Stimulated activated naive CD8-positive, alpha-beta T cell treated with anti-CD3 and anti-CD28 coated beads, Interleukin-15, Interleukin-2, amounts not matched to agents 100 U/mL and 50 U/mL, for 24 hours (primary cell): Measurements from ENCODE around the gene CCL27.

ENCODE experiments used
- ATAC-seq: fragments of 150-1000 bp; cut with Tn5 transposase; one replicate; pipeline ENCODE4 v1.10.0; 2021
- DNase-seq: peaks from one replicate; pipeline ENCODE4 v3.0.0; 2021

CCL27 gene, protein sequence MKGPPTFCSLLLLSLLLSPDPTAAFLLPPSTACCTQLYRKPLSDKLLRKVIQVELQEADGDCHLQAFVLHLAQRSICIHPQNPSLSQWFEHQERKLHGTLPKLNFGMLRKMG

GRCh38 chr9:34662526-34663302 lies at the start of gene CCL27:
CCL27 (minus strand) TSS chr9:34662657; CDS start chr9:34662633, 24 bp downstream.
- no peak for ATAC-seq

GRCh38 chr9:34712140-34712539 lies 49.7 kb upstream of the CCL27 start:
- ATAC-seq (no peak), DNase-seq (no peak)

More at GRCh38 chr9:34662526-34663302, at the start of gene CCL27:
- no peak for DNase-seq

- ATAC-seq (no peak), DNase-seq (no peak)
Observed at GRCh38 chr9:34710023-34710422, 47.6 kb upstream of the CCL27 start, which contains the start of gene CCL21. CCL21 (minus strand) TSS chr9:34710136; CDS start chr9:34710066, 70 bp downstream.

GRCh38 chr9:34709196-34709978 lies 46.9 kb upstream of the CCL27 start:
- ATAC-seq (peak; percentile 32), DNase-seq (no peak)

- DNase-seq (no peak), ATAC-seq (no peak)
Observed at GRCh38 chr9:34707130-34707529, 44.7 kb upstream of the CCL27 start.

DNA sequence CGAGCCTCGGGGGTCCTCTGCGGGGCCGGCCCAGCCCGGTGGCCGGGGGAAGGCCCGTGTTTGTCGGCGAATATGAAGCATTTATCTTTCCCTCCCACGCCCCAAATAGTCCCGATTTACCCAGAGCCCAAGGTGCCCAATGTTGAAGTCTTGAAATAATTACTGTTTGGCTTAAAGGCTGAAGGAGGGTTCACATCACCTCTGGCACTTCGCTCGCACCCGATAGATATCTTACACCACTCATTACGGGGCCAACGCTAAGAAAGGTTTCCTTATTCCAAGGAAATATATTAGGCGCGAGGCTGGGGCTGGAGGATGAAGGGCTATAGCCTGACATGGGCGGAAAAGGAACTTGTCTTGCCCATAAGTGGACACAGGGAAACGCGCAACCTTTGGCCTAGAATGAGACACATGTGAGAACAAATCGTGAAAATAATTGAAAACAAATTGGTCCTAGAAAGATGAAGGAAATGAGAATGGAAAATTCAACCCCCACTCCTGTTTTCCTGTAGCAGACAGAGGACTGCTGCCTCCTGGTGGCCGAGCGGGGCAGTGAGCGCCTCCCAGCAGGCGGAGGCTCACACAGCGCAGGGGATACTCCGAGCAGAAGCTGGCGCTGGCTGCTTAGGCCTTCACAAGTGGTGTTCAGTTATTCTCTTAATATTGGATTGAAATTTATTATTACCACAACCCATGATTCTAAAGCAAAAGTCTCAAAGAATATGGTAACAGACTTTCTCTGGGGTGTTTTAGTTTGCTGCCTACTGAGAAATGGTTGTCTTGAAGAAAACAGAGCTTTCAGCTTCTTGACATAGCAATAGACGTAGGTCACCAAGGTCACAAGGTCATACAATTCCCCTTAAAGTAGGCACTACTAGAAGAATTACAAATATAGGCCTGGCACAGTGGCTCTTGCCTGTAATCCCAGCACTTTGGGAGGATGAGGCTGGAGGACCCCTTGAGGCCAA lies 39.6 kb upstream of the CCL27 start:
- peak; percentile 80 for ATAC-seq
- peak; percentile 92 for DNase-seq

DNA sequence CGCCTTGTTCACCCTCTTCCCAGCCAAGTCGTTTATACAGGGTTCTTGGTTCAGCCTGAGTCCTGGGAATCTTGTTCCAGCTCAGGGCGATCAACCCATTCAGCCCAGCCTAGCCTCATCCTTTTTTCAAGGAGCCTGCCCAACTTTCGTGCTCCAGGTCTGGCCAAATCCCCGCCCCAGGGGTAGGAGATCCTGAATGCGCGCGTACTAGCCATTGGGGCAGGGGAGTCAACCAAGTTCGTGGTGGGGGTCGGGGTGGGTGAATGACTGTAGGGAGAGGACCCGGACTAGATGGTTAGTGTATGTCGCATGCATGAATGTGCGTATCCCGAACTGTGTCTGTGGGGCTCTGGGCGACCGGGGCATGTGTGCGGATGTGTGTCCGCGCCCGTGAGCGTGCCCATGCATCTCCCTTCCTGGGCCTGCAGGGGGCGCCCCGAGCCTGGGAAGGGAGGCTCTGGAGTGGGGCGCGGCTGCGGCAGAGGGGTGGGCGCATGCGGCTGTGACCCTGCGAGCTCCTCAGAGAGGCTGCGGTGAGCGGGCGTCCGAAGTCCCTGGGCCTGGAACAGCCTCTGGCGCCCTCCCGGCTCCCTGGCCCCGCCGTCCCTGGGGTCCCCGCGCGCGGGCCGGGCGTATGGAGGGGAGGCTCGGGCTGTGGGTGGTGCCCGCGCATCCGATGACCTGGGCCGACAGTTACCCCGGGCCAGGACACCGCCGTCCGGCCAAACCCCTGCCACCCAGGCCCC lies 38.7 kb upstream of the CCL27 start:
- ATAC-seq (peak; percentile 90), DNase-seq (peak; percentile 89)

- ATAC-seq (no peak), DNase-seq (no peak)
Observed at GRCh38 chr9:34694811-34695210, 32.4 kb upstream of the CCL27 start.

GRCh38 chr9:34693560-34693959 lies 31.1 kb upstream of the CCL27 start:
- DNase-seq = no peak
- ATAC-seq = no peak

DNA sequence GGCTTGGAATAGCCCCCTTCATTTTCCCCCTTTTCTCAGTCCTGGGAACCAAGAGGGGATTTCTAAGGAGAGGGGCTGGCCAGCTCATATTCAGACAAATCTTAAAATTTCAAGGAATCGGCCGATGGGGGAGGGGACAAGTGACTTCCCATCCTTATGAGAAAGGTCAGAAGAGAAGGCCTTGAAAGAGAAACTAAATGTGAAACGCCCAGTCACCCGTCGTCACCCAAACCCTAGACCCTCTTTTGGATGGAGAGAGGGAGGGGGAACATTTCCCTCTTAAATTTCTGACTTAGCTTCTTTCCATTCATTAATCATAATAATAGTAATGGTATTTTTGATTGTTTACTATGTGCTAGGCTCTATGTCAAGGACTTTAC lies 29.5 kb upstream of the CCL27 start:
- ATAC-seq = no peak
- DNase-seq = no peak

- ATAC-seq (no peak), DNase-seq (no peak)
Observed at GRCh38 chr9:34690983-34691935, 28.8 kb upstream of the CCL27 start, which contains the start of gene CCL19. CCL19 (minus strand) TSS chr9:34691276; CDS start chr9:34691139, 137 bp downstream.

GRCh38 chr9:34689512-34689911 lies 27.1 kb upstream of the CCL27 start:
- no peak for ATAC-seq
- no peak for DNase-seq

- ATAC-seq (no peak), DNase-seq (no peak)
Observed at GRCh38 chr9:34689116-34689470, 26.6 kb upstream of the CCL27 start.

GRCh38 chr9:34688329-34689115 lies 26.1 kb upstream of the CCL27 start:
- DNase-seq (no peak), ATAC-seq (no peak)

DNA sequence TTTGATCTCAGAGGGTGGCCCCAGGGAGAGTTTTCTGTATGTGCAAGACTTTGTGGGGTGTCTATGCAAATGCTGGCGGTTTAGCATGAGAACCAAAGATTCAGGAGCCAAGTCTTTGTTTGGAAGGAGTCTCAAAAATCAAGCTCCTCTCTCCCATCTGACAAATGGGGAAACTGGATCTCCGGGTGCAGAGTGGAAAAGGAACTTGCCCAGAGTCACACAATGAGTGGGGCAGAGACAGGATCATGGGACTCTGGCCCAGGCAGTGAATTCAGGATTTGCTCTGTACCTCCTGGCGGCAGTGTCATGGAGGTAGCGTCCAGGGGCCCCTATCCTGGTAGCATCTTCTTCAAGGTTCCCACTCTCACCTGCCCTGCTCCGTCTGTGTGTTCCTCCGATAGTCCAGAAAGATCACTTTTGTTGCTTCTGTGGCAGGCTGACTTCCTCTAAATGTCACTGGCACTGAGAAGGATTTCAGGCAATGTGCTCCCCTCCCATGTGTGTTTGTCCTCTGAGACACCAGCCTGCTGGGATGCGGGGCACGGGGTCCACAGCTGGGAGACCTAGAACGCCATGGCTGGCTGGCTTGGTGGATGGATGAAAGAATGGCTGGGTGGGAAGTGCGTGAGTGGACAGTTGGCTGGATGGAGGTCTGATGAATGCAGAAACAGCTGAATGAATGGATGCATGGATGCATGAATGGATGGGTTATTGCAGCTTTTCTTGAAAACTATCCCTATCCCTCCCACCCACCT lies 25.0 kb upstream of the CCL27 start:
- ATAC-seq (no peak), DNase-seq (no peak)

DNA sequence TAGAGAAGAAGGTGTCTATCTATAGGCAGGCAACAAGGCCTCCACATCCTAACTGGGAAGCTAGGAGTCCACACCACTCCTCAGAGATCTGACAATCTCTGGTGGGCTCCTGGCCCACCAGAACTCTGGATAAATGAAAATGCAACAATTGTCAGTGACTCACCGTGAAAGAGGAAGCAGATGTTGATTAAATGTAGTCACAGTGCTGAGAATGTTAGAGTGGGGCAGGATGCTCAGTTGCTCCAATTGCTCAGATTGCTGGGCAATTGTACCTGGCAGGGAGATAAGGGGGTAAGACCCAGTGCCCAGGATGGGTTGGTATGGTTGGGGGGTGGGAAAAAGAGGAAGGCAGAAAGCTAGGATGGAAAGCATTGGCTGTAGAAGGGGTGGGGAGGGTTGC lies 24.3 kb upstream of the CCL27 start:
- no peak for ATAC-seq
- DNase-seq = no peak

GRCh38 chr9:34686231-34686630 lies 23.8 kb upstream of the CCL27 start:
- no peak for DNase-seq
- ATAC-seq = no peak

DNA sequence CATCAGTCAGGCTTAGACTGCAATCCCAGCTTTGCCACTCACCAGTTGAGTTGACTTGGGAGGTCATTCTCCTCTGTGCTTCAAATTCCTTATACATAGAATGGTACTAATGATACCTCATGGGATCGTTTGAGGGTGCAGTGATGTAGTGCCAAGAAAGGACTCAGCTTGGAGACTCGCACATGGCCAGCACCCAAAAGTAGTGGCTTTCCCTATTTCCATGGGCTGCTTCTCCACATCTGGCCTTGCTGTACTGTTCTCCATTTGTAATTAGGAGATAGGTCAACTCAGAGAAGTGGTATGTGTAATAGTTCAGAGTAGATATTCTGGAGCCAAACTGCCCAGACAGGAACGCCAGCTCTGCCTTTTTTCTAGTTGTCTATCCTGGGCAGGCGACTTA lies 23.1 kb upstream of the CCL27 start:
- DNase-seq = no peak
- ATAC-seq = no peak
